ENCODE results near the gene PLCB3.
A peak's percentile ranks its signal among the peaks of the same experiment; 100 is the strongest.
"Not testable (repeated sequence)": the region's sequence is repeated elsewhere in the genome, so short reads cannot be mapped to it uniquely, and the experiment has no call there.

PLCB3 gene

DNA sequence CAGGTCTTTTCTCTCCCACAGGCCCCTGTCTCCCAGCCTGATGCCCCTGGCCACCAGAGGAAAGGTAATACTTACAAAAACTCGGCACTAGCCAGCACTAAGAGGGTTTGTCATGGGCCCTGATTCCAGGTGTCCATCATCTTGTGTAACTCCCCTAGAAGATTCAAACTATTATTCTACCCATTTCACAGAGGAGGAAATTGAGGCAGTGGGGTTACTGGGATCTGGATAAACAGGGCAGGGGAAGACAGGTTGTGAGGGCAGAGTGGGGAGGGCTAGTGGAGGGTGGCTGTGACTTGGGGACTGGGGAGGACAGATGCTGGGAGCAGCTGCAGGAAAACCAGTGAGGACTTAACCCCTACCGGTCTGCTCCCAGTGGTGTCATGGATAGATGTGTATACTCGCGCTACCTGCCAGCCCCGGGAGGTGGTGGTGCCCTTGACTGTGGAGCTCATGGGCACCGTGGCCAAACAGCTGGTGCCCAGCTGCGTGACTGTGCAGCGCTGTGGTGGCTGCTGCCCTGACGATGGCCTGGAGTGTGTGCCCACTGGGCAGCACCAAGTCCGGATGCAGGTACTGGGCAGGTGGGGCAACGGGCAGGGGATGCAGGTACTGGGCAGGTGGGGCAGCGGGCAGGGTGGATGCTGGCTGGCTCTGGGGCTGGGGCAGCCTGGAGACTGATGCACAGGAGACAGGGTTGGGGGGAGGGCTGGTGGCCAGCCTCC lies 15.7 kb upstream of the PLCB3 start:
- DNase-seq (ENCODE audit: low read depth in 2 of 2): no peak

DNA sequence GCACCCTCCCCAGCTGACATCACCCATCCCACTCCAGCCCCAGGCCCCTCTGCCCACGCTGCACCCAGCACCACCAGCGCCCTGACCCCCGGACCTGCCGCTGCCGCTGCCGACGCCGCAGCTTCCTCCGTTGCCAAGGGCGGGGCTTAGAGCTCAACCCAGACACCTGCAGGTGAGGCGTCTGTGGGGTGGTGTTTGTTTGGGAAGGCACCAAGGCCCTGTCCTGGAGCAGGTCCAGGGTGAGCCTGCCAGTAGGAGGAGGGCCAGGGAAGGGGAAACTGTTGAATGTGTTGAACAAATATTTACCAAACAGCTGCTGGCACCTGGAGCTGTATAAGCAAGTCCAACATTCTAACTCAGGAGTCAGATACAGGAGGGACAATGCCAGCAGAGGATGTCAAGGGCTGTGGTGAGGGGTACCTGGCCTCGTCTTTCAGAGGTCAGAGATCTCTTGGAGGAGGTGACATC lies 13.8 kb upstream of the PLCB3 start:
- no peak for DNase-seq (ENCODE audit: low read depth in 2 of 2)

DNA sequence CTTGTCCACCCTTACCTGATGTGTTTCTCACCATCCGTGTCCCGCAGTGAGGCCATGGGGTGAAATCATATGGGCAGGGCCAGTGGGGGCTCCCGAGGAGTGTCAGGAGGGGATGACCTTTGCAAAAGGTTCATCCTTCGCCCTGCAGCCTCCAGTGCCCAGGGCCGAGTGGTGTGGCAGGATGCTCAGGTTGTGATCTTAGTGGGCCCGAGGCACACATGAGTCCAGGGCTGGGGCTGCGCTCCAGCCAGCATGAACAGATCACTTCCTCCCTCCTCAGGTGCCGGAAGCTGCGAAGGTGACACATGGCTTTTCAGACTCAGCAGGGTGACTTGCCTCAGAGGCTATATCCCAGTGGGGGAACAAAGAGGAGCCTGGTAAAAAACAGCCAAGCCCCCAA lies 13.3 kb upstream of the PLCB3 start:
- DNase-seq (ENCODE audit: low read depth in 2 of 2): no peak

DNA sequence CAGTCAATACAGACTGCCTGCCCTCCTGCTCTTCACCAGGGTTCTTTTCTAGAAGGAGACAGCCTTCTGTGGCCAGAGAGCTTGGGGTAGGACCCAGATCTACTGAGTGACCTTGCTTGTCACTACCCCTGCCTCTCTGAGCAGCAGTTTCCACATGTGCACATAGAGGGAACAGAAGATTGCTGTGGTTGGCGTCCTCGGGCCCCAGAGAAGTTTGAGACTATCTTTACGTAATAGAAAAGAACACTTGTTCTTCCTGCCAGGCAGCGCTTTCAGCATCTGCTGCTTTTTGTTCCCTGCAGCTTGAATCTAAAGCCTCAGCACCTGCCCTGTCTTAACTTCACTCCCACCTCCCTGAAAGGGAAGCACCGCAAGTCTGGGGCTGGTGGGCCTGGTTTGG lies 12.3 kb upstream of the PLCB3 start:
- DNase-seq (ENCODE audit: low read depth in 2 of 2): no peak

DNA sequence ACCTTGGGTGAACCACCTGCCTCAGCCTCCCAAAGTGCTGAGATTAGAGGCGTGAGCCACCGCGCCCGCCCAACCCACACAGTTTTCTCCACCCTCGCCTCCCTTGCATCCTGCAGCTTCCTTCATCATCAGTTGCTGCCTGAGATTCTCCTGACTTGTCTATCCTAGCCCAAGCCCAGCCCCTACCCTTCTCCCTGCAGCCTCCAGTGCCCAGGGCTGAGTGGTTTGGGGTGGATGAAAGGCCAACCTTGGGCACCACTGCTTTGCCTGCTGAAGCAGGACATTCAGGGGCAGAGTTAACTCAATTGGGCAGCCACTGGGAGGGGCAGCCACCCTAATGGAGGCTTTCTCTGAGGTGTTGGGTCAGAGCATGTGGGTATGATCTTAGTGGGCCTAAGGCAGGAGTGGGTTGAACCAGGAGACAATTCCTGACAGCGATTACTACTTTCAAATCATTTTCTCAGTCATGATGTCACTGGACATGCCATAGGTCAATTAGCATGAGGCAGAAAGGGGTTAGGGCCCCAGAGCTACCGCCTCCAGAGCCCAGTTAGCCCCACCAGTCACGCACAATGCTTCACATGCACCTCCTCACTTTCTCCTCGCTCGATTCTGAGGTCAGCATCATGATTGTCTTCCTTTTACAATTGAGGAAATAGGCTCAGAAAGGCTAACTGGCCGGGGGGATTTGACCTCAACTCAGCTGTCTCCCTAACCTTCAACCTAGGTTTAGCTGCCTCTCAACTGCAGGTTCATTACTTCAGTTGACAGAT lies 11.5 kb upstream of the PLCB3 start:
- no peak for DNase-seq (ENCODE audit: low read depth in 2 of 2)

DNA sequence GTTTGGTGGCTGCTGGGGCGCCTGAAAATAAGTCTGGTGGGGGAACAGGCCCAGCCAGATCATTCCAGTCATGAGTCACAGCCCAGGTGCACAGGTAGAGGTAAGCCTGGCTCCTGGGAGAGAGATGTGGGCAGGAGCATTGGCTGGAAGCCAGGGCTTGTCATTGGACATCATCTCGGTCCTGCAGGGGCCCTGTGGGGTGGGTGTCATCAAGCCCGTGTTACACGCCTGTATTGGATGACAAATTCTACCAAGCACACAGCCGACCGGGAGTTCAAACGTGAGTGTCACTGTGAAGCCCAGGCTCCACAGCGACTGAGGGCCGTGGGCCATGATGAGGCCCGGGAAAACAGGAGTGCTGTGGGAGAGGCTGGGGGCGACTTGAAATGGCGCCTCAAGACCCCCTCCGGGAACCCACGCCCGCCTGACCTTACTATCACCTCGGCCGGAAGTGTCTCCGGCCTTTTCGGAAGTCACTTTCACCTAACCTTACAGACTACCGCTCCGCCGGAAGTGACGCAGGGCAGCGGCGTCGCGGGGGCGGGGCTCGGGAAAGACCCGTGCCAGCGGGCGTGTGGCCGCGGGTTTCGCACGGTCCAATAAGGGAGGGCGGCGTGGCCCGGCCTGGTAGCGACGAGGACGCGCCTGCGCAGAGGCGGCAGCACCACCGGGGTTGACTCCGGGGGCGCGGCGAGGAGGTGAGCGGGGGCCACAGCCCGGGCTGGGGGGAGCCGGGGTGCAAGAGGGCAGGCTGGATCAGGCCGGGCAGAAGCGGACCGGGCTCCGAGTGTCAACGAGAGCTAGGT lies 10.7 kb upstream of the PLCB3 start, which contains the start of gene FKBP2:
FKBP2 (plus strand) TSS at position 661 of the 806 bp plus-strand sequence. CDS start 1,293 bp downstream, outside the sequence.
- peak; percentile 93 to 94 for DNase-seq (ENCODE audit: low read depth in 2 of 2)

DNA sequence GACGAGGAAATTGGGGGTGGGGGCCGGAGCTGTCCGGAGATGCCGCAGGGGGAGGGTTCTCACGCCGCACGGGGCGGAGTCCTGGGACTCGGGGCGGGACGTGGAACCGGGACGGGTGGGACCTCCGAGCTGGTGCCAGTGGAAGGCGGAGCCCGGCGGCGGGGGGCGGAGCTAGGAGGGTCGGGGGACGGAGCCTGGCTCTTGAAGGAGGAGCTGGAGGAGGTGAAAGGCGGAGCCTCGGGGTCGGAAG lies 10.2 kb upstream of the PLCB3 start:
- peak in 1 of 2 experiments; percentile 98 for DNase-seq (ENCODE audit: low read depth in 2 of 2)

DNA sequence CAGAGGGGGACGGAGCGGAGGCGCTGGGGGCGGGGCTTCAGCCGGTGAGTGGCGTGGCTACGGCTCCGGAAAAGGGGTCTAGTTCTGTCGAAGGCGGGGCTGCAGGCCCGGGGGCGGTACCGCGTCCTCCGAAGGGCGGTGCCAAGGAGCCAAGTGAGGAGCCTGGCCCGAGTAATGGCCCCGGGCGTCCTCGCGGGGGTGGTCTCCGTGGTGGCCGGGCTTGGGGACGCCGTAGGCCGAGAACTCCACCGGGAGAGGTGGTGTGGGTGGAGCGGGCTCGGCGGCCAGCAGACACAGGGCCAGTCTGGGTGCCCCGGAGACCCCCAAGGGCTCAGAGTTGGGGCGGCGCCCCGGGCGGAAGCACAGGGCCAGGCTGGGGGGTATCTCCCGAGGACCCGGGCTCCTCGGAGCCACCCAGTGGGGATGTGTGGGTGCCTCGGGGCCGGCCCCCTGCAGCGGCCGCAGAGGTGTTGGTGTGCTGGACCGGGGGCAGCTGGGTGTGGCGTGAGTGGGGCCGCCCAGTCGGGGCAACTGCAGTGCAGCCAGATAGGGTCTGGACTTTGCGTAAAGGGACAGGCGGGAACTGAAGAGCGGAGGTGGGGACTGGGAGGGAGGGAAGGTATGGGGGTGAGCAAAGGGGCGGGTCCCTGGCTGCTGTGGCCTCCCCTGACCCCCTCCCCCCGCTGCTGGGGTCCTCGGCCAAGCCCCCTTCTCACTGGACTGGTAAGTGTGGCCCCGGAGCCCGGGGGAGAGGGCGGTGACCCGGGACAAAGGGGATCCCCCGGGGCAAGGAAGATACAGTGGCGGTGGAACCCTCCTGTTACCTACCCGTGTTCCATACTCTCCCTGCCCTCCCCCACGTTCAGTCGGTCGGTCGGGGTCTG lies 9.6 kb upstream of the PLCB3 start:
- peak in 1 of 2 experiments; percentile 98 for DNase-seq (ENCODE audit: low read depth in 2 of 2)

DNA sequence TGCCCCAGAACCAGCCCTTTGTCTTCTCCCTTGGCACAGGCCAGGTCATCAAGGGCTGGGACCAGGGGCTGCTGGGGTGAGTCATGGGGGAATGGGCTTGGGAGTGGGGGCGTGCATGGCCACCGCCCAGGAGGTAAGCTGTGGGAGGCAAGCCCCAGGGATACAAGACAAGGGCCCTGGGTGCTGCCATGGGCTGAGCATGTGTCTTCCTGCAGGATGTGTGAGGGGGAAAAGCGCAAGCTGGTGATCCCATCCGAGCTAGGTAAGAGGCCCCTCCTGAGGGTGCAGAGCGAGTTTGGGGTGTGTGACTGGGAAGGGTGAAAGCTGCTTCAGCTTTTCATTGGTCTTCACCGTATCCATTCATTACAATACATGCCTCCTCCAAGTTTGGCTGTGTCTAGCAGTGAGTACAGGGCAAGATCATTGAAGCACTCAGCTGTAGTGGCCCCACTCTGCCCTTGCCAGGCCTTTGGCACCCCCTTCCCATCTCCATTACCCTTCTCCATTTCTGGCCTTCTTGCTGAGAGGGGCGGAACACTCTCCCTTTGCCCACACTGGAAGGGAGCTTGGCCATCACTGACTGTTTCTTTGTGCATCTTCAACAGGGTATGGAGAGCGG lies 8.0 kb upstream of the PLCB3 start:
- no peak for DNase-seq (ENCODE audit: low read depth in 2 of 2)

DNA sequence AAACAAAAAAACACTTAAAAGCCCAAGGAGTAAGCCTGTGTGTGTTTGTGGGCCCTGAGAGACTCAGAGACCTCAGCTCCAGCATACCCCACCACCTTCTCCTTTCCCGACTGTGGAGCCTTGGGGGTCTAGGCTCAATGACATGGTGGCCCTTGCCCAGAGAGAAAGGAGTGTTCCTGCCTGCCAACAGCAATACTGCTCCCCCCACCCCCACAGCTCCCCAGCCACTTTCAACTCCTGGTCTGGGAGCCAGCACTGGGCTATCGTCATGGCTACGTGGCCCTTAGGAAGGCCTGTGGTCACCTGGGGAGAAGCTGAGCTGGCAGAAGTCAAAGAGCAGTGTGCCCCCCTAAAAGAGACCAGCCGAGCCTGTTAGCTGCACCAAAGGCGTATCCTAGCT lies 7.2 kb upstream of the PLCB3 start:
- DNase-seq (ENCODE audit: low read depth in 2 of 2): no peak

DNA sequence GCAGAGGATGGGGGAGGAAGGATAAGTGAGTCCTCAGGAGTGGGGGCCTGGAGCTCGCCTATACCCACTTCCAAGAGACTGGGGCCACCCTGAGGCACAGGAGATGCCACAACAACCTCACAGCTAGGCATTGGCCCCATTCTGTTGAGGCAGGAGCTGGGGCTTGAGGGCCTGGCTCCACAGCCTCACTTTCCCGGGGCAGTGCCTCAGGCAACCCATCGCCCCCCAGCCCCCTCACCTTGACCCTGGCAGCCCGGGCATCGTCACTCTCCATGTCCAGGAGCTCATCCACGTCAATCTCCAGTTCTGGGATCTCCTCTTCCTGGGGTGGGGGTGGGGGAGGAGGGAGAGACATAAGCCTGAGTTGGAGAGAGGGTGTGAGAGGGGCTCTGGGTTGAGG lies 6.4 kb upstream of the PLCB3 start:
- DNase-seq (ENCODE audit: low read depth in 2 of 2): no peak

DNA sequence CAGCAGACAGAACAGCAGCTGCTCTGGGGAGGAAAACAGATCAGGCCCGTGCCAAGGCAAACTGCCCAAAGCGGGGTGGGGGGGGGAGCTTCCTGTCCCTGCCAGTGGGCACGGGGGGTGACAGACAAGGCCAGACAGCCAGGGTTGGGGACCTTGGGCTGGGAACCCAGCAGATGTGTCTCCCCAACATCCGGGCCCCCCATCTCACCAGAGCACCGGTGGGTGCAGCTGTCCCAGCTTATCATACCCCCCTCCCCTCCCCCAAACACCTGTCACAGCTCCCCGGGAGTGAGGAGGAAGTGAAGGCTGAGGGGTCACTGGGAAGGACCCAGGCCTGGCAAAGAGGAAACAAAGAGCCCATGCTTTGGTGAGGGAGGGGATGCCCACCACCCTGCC lies 5.9 kb upstream of the PLCB3 start:
- no peak for DNase-seq (ENCODE audit: low read depth in 2 of 2)

DNA sequence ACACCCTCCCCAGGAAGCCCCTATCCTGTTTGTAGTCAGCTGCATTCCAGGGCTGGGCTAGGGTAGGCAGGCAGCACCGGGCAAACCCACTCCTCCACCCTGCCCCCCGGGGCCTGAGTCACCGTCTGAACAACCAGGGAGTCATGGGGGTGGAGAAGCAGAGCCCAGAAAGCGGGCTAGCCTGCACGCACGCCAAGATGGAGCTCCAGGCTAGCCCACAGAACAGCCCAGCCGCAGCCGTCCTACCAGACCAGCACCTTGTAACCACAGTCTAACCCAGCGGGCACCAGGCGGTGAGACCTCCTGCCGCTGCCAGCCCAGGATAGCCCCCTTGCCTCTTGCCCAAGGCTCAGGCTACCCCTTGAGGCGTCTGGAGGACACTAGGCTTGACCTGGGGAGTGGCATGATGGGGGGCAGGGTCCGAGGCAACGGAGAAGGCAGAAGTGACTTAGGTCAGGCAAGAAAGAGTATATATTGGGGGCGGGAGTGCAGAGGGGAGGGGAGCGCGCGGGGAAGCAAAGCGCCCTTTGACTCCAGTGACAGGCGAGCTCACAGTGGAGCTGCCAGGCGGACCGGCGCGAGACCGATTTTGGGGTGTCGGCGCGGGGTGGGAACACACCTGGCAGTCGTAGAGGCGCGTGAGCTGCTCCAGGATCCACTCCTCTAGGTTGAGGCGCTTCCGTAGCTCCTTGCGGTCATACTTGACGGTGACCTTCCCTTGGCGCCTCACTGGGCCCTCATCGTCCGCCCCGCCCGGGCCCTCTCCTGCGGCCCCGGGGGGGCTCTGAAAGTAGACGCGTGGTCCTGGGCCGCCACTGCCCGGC lies 5.3 kb upstream of the PLCB3 start:
- DNase-seq (ENCODE audit: low read depth in 2 of 2): peak; percentile 65 to 68

DNA sequence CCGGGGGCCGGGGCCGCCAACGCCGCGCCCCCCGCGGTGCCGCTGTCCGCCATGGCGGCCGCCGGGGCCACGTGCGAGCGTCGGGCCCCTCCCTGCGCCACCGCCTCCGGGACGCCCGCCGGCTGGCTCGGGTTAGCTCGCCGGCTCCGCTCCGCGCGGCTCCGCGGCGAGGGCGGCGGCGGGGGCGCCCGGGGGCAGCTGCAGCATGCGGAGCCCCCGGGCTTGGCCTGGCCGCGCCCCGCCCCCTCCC lies 4.8 kb upstream of the PLCB3 start:
- DNase-seq (ENCODE audit: low read depth in 2 of 2): not testable (repeated sequence)

DNA sequence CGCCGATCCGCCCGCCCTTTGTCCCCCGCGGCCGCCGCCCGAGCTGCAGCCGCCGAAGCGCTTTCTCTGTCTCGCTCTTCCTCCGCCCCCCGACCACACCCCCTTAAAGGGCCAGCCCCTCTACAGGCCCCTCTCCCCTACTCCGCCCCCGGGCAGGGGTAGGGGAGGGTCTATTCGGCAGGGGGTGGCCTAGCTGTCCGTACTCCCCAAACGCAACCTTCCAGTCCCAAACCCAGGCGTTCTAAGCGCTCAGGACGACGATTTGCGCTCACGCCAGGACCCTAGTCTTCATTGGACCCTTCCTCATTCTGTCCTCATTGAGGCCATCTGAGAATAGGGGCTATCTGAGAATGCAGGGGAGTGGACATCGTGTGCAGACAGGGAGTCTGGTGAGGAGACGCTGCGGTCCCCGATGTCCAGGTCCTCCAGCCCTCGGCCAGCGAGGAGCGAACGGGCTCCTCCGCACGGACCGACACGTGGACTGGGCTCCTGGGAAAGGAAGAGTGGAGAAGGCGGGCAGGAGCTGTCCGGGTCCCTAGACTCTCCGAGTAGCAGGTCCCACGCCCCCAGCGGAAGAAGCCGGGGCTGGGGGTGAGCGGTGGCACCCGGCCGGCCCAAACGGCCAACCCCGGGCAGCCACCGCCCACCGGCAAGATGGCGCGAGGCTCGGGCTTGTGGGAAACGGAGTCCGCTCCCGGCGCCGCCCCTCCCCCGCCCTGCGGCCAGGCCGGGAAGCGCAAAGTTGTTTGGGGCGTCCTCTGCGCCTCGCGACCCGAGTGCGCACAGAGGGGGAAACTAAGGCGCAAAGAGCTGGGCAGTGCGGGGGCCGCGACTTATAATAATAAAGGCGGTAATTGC lies 4.2 kb upstream of the PLCB3 start, which contains the start of gene PPP1R14B:
PPP1R14B (minus strand) TSS at position 73 of the 858 bp plus-strand sequence. CDS start 270 bp downstream, outside the sequence.
- peak; percentile 58 to 60 for DNase-seq (ENCODE audit: low read depth in 2 of 2)

DNA sequence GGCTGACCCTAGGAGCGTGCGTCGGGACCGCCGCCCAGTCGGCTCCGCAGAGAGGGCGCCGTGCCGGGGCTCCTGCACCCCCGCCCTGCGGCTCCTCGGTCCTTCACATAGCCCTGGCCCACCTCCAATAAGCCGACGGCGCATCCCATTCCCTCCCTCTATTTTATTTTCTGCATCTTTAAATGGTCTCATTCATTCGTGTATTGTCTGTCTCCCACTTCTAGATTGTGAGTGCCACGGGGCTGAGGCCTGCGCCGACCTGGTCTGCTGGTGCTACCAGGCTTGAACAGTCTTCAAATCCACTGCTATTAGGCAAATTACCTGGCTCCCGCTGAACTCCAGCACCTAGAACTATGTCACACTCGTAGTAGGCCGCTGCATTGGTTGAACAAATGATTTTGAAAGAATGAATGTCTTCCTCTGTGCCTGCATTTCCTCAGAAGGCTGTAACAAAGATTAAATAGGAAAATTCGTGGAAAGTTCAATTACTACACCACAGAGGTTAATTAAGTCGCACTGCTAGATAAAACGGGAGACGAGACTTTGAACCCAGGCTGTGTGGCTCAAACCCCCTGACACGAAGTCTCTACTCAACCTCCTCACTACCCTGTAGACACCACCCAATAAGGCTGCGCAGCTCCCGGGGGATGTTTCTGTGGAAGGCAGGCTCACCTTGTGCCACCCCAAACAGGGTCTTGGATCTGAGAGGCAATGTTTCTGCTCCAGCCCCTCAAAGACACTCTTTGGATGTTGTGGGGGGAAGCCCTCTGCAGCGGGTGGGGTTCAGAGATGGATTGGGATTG lies 3.4 kb upstream of the PLCB3 start:
- no peak for DNase-seq (ENCODE audit: low read depth in 2 of 2)

DNA sequence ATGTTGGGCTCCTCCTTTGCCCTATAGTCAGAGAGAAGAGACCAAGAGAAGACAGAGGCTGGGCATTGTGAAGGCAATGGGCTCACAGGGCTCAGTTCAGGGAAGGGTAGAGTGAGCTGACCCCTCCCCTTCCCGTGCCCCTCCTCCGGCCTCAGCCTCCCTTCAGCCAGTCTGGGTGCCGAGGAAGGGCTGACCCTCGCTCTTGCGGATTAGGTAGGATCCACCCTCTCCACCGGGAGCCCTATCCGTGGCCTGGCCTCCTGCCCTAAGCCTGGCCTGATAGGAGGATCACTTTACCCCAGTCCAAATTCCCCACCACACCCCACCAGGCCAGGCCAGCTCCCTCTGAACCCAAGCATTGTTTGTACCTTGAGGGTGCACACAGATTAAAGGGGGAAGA lies 2.8 kb upstream of the PLCB3 start:
- DNase-seq (ENCODE audit: low read depth in 2 of 2): no peak

DNA sequence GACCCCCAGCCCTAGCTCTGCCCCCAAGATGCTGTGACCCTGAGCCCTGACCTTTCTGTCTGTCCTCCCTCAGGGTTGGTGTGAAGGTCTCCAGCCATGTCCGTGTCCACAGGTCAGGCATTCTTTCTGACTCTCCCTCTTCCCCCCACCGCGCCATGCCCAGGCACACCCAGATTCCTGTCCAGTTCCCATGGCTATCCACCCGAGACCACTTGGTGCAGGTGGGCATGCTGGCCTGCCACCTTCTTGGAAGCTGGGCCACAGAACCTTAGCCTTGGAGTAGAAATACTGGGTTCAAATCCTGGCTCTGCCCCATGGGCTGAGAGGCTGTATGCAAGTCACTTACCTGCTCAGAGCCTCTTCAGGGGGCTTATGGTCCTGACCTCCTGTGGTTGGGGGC lies 2.3 kb upstream of the PLCB3 start:
- DNase-seq (ENCODE audit: low read depth in 2 of 2): no peak
